Measurements from ENCODE around the gene COPZ1. TPM values are rescaled to one million over a fixed set of nuclear protein-coding genes. Genes with fewer than 3 reads are reported as not detected.

Gene COPZ1
- total and polyA plus RNA-seq, 9 of the 15 experiments (the other 6 are each of a cell fraction or from before 2014, with no cell fraction given) = 137 to 487 (median 233) TPM

- TF ChIP-seq FOSL1 (tag; conservative IDR thresholded peaks at IDR 0.05) = no peak
- TF ChIP-seq FOXK1 (CRISPR knock-in tag; IDR thresholded peaks at IDR 0.05; ENCODE audit: borderline replicate concordance) = peak; percentile 94
- TF ChIP-seq MEIS2 (IDR thresholded peaks at IDR 0.05; ENCODE audit: partially characterized antibody) = peak; percentile 99
- no peak for TF ChIP-seq SRF (CRISPR knock-in tag; IDR thresholded peaks at IDR 0.05)
- TF ChIP-seq HDAC6 (IDR thresholded peaks at IDR 0.05; ENCODE audit: low read depth, low read length) = no peak
- peak in 1 of 2 experiments; percentile 40; a peak in 1 of 4 replicates for TF ChIP-seq ZMIZ1 (IDR thresholded peaks at IDR 0.05; ENCODE audit: low read depth in 2 of 2, low read length in 2 of 2)
- TF ChIP-seq ZNF561 (CRISPR knock-in tag; conservative IDR thresholded peaks at IDR 0.05) = no peak
- no peak for TF ChIP-seq MAFG (tag; conservative IDR thresholded peaks at IDR 0.05)
- no peak for TF ChIP-seq ARID2 (IDR thresholded peaks at IDR 0.05)
- peak; percentile 97 for TF ChIP-seq SUPT5H (IDR thresholded peaks at IDR 0.05)
- TF ChIP-seq HIVEP1 (CRISPR knock-in tag; IDR thresholded peaks at IDR 0.05) = no peak
- no peak for TF ChIP-seq ATF4 (CRISPR knock-in tag; IDR thresholded peaks at IDR 0.05)
- TF ChIP-seq BRF2 (IDR thresholded peaks at IDR 0.05; ENCODE audit: borderline replicate concordance, insufficient read depth, insufficient read length) = no peak
- TF ChIP-seq NKRF (IDR thresholded peaks at IDR 0.05; ENCODE audit: borderline replicate concordance) = no peak; the same call in 1 of the 2 replicates
- peak; percentile 74; the same call in 1 of the 2 replicates for TF ChIP-seq CC2D1A (IDR thresholded peaks at IDR 0.05)
- no peak for TF ChIP-seq MTA1 (IDR thresholded peaks at IDR 0.05; ENCODE audit: borderline replicate concordance)
- no peak for TF ChIP-seq ID3 (CRISPR knock-in tag; IDR thresholded peaks at IDR 0.05)
- no peak for TF ChIP-seq ID3 (tag; IDR thresholded peaks at IDR 0.05)
- peak; percentile 48; the same call in 1 of the 2 replicates for TF ChIP-seq ZNF263 (CRISPR knock-in tag; IDR thresholded peaks at IDR 0.05; ENCODE audit: borderline replicate concordance)
- TF ChIP-seq BRD4 (IDR thresholded peaks at IDR 0.05) = no peak
Measured at GRCh38 chr12:54279632-54280467, 45.1 kb upstream of the COPZ1 start, which contains the start of gene CBX5 (continued).
